ENCODE results near the gene HDAC9. TPM values are rescaled to one million over a fixed set of nuclear protein-coding genes. Genes with fewer than 3 reads are reported as not detected.

Gene HDAC9
- total RNA-seq, 1 experiment from 2014 or later = 7.7 TPM

- Histone ChIP-seq H3K14ac (ENCODE audit: insufficient read depth, low read length) (no peak overlapping the region), H2BK20ac (ENCODE audit: low read depth, low read length, poor library complexity, severe bottlenecking) (no peak overlapping the region), H2AK5ac (ENCODE audit: insufficient read length, low read length) (no peak overlapping the region), H3K4ac (ENCODE audit: low read depth, low read length) (no peak overlapping the region), H2BK15ac (ENCODE audit: low read depth, low read length) (no peak overlapping the region), H3K79me1 (ENCODE audit: insufficient read depth, low read depth, low read length, poor library complexity, severe bottlenecking) (no peaks in the 10 kb centered on the region), H3K56ac (ENCODE audit: insufficient read length, low read depth, low read length) (no peak overlapping the region), H4K20me1 (ENCODE audit: control insufficient read depth, insufficient read depth, insufficient read length) (no peaks in the 10 kb centered on the region), H3K79me2 (ENCODE audit: insufficient read depth, low read length) (no peaks in the 10 kb centered on the region), H4K91ac (ENCODE audit: insufficient read length, low read depth, low read length) (no peak overlapping the region), H3K23me2 (ENCODE audit: insufficient read length, low read depth, low read length, poor library complexity, severe bottlenecking) (no peaks in the 10 kb centered on the region), H3K4me1 (ENCODE audit: insufficient read depth, low read length) (no peaks in the 10 kb centered on the region), H2BK120ac (ENCODE audit: low read depth, low read length, poor library complexity, severe bottlenecking) (no peak overlapping the region), H3K18ac (ENCODE audit: insufficient read length, low read depth, low read length) (no peak overlapping the region), H2AFZ (ENCODE audit: low read length) (no peak overlapping the region), H4K8ac (replicated peaks; ENCODE audit: insufficient read length, low read depth, low read length) (no peak overlapping the region), H3K27me3 (ENCODE audit: insufficient read depth, low read length) (no peaks in the 10 kb centered on the region), H3K27ac (ENCODE audit: insufficient read length, low read depth, low read length) (no peak overlapping the region), H2BK12ac (ENCODE audit: insufficient read length, low read depth, low read length) (no peak overlapping the region), H4K5ac (ENCODE audit: insufficient read length, low read depth, low read length) (no peak overlapping the region), H3K23ac (ENCODE audit: insufficient read length, low read depth, low read length) (no peak overlapping the region), H3K9ac (ENCODE audit: extremely low read depth, insufficient read length, low read length) (no peak overlapping the region), H3K4me2 (ENCODE audit: insufficient read depth, insufficient read length, low read length) (no peak overlapping the region), H3K9me3 (ENCODE audit: control insufficient read depth, low read depth, low read length) (no peaks in the 10 kb centered on the region), H2BK5ac (ENCODE audit: insufficient read length, low read length) (no peak overlapping the region), H3T11ph (ENCODE audit: low read length) (no peak overlapping the region)
- Mint-ChIP-seq H3K27me3 (ENCODE audit: low read depth) (no peaks in the 10 kb centered on the region), H3K9me3 (peaks cover 0 to 3% of the 10 kb centered on the region in 2 experiments; a peak in 1 of 5 replicates), H3K27ac (no peak overlapping the region), H3K4me1 (peaks cover 4 to 7% of the 10 kb centered on the region in 2 experiments), H3K4me3 (no peak overlapping the region), H3K36me3 (ENCODE audit: insufficient read depth in 1 of 3, low read depth in 3 of 3) (peaks cover 0 to 5% (median 0%) of the 10 kb centered on the region in 3 experiments; a peak in 2 of 7 replicates)
- WGBS (ENCODE audit: extremely low coverage, insufficient read length, low lambda C conversion rate) = no CpG with 5 or more reads among the region's 3 CpGs
- TF ChIP-seq CTCF (conservative IDR thresholded peaks at IDR 0.05) = no peak
- no peak for DNase-seq
Observed at GRCh38 chr7:18808026-18808425, 312.5 kb downstream of the HDAC9 start.

All from H9 (cell line).